ENCODE data around the gene WDFY3.

DNA sequence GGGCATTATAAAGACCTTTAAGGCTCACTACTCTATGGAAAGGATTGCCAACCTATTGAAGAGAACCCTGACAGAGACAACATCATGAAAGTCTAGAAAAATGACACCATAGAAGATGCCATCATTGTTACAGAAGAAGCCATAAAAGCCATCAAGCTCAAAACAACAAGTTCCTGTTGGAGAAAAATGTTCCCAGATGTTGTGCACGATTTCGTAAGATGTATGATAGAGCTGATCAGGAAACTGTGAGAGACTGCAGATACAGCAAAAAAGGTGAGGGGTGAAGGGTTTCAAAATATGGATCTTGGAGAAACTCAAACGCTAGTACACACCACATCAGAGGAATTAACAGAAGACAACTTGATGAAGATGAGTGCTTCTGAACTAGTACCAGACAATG lies 53.3 kb downstream of the WDFY3 start:
- TF ChIP-seq, protein P1, sequence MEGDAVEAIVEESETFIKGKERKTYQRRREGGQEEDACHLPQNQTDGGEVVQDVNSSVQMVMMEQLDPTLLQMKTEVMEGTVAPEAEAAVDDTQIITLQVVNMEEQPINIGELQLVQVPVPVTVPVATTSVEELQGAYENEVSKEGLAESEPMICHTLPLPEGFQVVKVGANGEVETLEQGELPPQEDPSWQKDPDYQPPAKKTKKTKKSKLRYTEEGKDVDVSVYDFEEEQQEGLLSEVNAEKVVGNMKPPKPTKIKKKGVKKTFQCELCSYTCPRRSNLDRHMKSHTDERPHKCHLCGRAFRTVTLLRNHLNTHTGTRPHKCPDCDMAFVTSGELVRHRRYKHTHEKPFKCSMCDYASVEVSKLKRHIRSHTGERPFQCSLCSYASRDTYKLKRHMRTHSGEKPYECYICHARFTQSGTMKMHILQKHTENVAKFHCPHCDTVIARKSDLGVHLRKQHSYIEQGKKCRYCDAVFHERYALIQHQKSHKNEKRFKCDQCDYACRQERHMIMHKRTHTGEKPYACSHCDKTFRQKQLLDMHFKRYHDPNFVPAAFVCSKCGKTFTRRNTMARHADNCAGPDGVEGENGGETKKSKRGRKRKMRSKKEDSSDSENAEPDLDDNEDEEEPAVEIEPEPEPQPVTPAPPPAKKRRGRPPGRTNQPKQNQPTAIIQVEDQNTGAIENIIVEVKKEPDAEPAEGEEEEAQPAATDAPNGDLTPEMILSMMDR (IDR thresholded peaks at IDR 0.05; ENCODE audit: insufficient read depth, low read length): no peak
- no peak for TF ChIP-seq GABPA (IDR thresholded peaks at IDR 0.05; ENCODE audit: low read depth)

Measured in HL-60 (cell line).